Gastrocnemius medialis (tissue), 4 donors: ENCODE results near the gene KIDINS220.

ENCODE experiments used
- POLR2A ChIP-seq, 2 donors: fragments of 450-650 bp; IDR thresholded peaks; one replicate each; pipeline ENCODE4 v1.6.1; 2017; ENCODE audit warnings: antibody characterized with exemption in 2 of 2, mild to moderate bottlenecking in 2 of 2, moderate library complexity in 2 of 2
- TF ChIP-seq, protein P1 (sequence below), 5 experiments: fragments of 450-650 bp in 3 of 5; fragments of 200-600 bp in 2 of 5; sonication (generic) in 2 of 5; IDR thresholded peaks in 4 of 5; conservative IDR thresholded peaks in 1 of 5; 1 replicate in 4 of 5; 2 replicates in 1 of 5; pipeline ENCODE4 v1.5.1; 2016 to 2019; ENCODE audit warnings: antibody characterized with exemption in 5 of 5, mild to moderate bottlenecking in 3 of 5, moderate library complexity in 3 of 5

DNA sequence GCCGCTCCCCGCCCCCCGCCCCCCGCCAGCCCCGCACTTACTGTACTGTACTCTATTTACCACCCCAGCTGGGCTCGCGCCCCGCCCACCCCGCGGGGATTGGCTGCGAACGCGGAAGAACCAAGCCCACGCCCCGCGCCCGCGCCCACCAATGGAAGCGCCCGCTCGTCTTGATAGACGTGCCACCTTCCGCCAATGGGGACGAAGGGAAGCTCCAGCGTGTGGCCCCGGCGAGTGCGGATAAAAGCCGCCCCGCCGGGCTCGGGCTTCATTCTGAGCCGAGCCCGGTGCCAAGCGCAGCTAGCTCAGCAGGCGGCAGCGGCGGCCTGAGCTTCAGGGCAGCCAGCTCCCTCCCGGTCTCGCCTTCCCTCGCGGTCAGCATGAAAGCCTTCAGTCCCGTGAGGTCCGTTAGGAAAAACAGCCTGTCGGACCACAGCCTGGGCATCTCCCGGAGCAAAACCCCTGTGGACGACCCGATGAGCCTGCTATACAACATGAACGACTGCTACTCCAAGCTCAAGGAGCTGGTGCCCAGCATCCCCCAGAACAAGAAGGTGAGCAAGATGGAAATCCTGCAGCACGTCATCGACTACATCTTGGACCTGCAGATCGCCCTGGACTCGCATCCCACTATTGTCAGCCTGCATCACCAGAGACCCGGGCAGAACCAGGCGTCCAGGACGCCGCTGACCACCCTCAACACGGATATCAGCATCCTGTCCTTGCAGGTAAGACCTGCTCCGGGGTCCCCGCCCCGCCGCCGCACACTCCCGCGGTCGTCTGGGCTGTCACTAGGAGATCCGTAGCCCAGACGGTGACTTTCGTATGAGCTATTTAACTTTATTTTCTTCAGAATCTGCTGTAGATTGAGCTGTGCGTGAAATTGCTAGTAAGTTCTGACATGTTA is 155.4 kb downstream of the KIDINS220 start, which contains the start of gene ID2:
- TF ChIP-seq, protein P1, sequence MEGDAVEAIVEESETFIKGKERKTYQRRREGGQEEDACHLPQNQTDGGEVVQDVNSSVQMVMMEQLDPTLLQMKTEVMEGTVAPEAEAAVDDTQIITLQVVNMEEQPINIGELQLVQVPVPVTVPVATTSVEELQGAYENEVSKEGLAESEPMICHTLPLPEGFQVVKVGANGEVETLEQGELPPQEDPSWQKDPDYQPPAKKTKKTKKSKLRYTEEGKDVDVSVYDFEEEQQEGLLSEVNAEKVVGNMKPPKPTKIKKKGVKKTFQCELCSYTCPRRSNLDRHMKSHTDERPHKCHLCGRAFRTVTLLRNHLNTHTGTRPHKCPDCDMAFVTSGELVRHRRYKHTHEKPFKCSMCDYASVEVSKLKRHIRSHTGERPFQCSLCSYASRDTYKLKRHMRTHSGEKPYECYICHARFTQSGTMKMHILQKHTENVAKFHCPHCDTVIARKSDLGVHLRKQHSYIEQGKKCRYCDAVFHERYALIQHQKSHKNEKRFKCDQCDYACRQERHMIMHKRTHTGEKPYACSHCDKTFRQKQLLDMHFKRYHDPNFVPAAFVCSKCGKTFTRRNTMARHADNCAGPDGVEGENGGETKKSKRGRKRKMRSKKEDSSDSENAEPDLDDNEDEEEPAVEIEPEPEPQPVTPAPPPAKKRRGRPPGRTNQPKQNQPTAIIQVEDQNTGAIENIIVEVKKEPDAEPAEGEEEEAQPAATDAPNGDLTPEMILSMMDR (IDR thresholded peaks at IDR 0.05 in 4 of 5, conservative IDR thresholded peaks at IDR 0.05 in 1 of 5), result no peak
- TF ChIP-seq POLR2A (IDR thresholded peaks at IDR 0.05), result peak; percentile 97 to 99
